Ramos (cell line): ENCODE data around the gene PIK3C2A.
"Not testable (repeated sequence)": the region's sequence is repeated elsewhere in the genome, so short reads cannot be mapped to it uniquely, and the experiment has no call there.

Experiments
- in situ Hi-C: fragments of 300-500 bp; cut with MboI; formaldehyde crosslinking; loops from one replicate; pipeline ENCODE4 v1.14.3; 2022; ENCODE audit warnings: low sequenced_read_pairs; ENCODE audit not compliant: unreplicated experiment

PIK3C2A gene

GRCh38 chr11:17207317-17208256 lies at the start of gene PIK3C2A:
PIK3C2A (minus strand) TSS chr11:17207986; CDS start chr11:17169741, 38,245 bp downstream.
- in situ Hi-C loops: no loop called here

GRCh38 chr11:17257196-17257595 lies 49.4 kb upstream of the PIK3C2A start:
- in situ Hi-C loops: no loop called here

GRCh38 chr11:17256512-17256911 lies 48.7 kb upstream of the PIK3C2A start:
- in situ Hi-C loops: no loop called here

- in situ Hi-C loops: no loop called here
Observed at GRCh38 chr11:17252704-17253103, 44.9 kb upstream of the PIK3C2A start.

- in situ Hi-C loops: no loop called here
Observed at GRCh38 chr11:17250561-17251350, 43.0 kb upstream of the PIK3C2A start.

- in situ Hi-C loops: no loop called here
Observed at GRCh38 chr11:17244046-17244445, 36.3 kb upstream of the PIK3C2A start.

GRCh38 chr11:17242954-17243353 lies 35.2 kb upstream of the PIK3C2A start:
- in situ Hi-C loops: not testable (repeated sequence)

GRCh38 chr11:17240780-17241179 lies 33.0 kb upstream of the PIK3C2A start:
- in situ Hi-C loops: no loop called here

GRCh38 chr11:17239927-17240326 lies 32.1 kb upstream of the PIK3C2A start:
- in situ Hi-C loops: loop anchor here (10.0 kb wide), 1 partner anchor 265 kb away; no protein-coding TSS in a partner anchor

GRCh38 chr11:17238377-17238776 lies 30.6 kb upstream of the PIK3C2A start:
- in situ Hi-C loops: loop anchor here (10.0 kb wide), 1 partner anchor 266 kb away; no protein-coding TSS in a partner anchor

GRCh38 chr11:17233101-17233500 lies 25.3 kb upstream of the PIK3C2A start:
- in situ Hi-C loops: loop anchor here (10.0 kb wide), 1 partner anchor 272 kb away; no protein-coding TSS in a partner anchor

GRCh38 chr11:17230867-17231851 lies 23.4 kb upstream of the PIK3C2A start:
- in situ Hi-C loops: loop anchor here (10.0 kb wide), 1 partner anchor 274 kb away; no protein-coding TSS in a partner anchor

- in situ Hi-C loops: loop anchor here (10.0 kb wide), 1 partner anchor 275 kb away; no protein-coding TSS in a partner anchor
Observed at GRCh38 chr11:17229481-17230152, 21.8 kb upstream of the PIK3C2A start.

- in situ Hi-C loops: not testable (repeated sequence)
Observed at GRCh38 chr11:17228186-17228925, 20.6 kb upstream of the PIK3C2A start.

GRCh38 chr11:17224727-17225126 lies 16.9 kb upstream of the PIK3C2A start:
- in situ Hi-C loops: no loop called here

- in situ Hi-C loops: no loop called here
Observed at GRCh38 chr11:17221968-17222367, 14.2 kb upstream of the PIK3C2A start.

- in situ Hi-C loops: no loop called here
Observed at GRCh38 chr11:17219016-17219415, 11.2 kb upstream of the PIK3C2A start.

- in situ Hi-C loops: no loop called here
Observed at GRCh38 chr11:17218403-17218802, 10.6 kb upstream of the PIK3C2A start.
